HepG2 (cell line): ENCODE data around the gene KCNK17. TPM values are rescaled to one million over a fixed set of nuclear protein-coding genes. Genes with fewer than 3 reads are reported as not detected.

Source experiments
- ATAC-seq: fragments of 200-7000 bp; cut with Tn5 transposase; 3 replicates; pipeline ENCODE4 v1.9.1; 2020; ENCODE audit warnings: mild to moderate bottlenecking, moderate library complexity
- BruUV-seq: library from RNA; stranded (reverse); fragments of 400-500 nt; replicated peaks from 2 replicates; lab custom pipeline; 2021; lab: Mats Ljungman, UMichigan
- CTCF ChIA-PET: fragments of 300-600 bp; formaldehyde crosslinking; extraction: SDS; loops from one replicate; lab custom pipeline; 2021; ENCODE audit warnings: low total read pairs, inconsistent platforms, low intra/inter-chr PET ratio; lab: Yijun Ruan, JAX
- POLR2A ChIA-PET: fragments of 350-600 bp; sonication (Branson Sonifier 250); formaldehyde crosslinking; loops from one replicate; lab custom pipeline; 2020; ENCODE audit warnings: antibody characterized with exemption, inconsistent platforms; lab: Yijun Ruan, JAX
- DNase-seq: peaks from one replicate; pipeline ENCODE4 v3.0.0-alpha.2; 2015; ENCODE audit warnings: low spot score
- FAIRE-seq: peaks from 3 replicates; lab custom pipeline; 2011; peaks lifted over from hg19 to GRCh38; lab: Jason Lieb, UNC
- H2AFZ ChIP-seq: one replicate; pipeline ENCODE4 v1.6.1; 2011; ENCODE audit warnings: low read length, inconsistent platforms
- H3K27ac ChIP-seq: fragments of 300-600 bp; 3 replicates; pipeline ENCODE4 v1.8.0; 2011; ENCODE audit warnings: mixed run types, mild to moderate bottlenecking, mixed read lengths, low read length, inconsistent platforms; ENCODE audit not compliant: insufficient read depth; ENCODE audit errors: extremely low read length
- H3K27me3 ChIP-seq, 2 experiments: fragments of 200-600 bp in 1 of 2; 2 replicates in 1 of 2; 3 replicates in 1 of 2; pipeline versions ENCODE4 v1.6.0 to v1.8.0; 2011; ENCODE audit warnings: low read length in 2 of 2, mild to moderate bottlenecking in 2 of 2, moderate library complexity in 2 of 2, inconsistent platforms in 1 of 2; ENCODE audit not compliant: insufficient read depth in 2 of 2, control insufficient read depth in 1 of 2
- H3K36me3 ChIP-seq, 2 experiments: fragments of 200-600 bp in 1 of 2; replicated peaks in 1 of 2; 2 replicates in 1 of 2; 3 replicates in 1 of 2; pipeline versions ENCODE4 v1.5.1 to v1.8.0; 2011; ENCODE audit warnings: low read length in 2 of 2, inconsistent platforms in 1 of 2; ENCODE audit not compliant: insufficient read depth in 2 of 2, control insufficient read depth in 1 of 2
- H3K4me1 ChIP-seq: 2 replicates; pipeline ENCODE4 v1.5.1; 2012; ENCODE audit warnings: low read length, inconsistent platforms; ENCODE audit not compliant: insufficient read depth
- H3K4me2 ChIP-seq: 2 replicates; pipeline ENCODE4 v1.6.0; 2011; ENCODE audit warnings: low read depth, low read length, inconsistent platforms
- H3K4me3 ChIP-seq, 3 experiments: fragments of 200-600 bp in 1 of 3; sonication (generic), shearing (Covaris generic) in 1 of 3; replicated peaks in 1 of 3; 2 replicates each; pipeline ENCODE4 v1.5.1; 2011 to 2016; ENCODE audit warnings: low read length in 3 of 3, inconsistent platforms in 2 of 3, low read depth in 2 of 3, mild to moderate bottlenecking in 2 of 3, control low read depth in 1 of 3, mixed read lengths in 1 of 3; ENCODE audit not compliant: insufficient read depth in 1 of 3
- H3K79me2 ChIP-seq: one replicate; pipeline ENCODE4 v1.6.1; 2011; ENCODE audit warnings: low read length, inconsistent platforms; ENCODE audit not compliant: insufficient read depth
- H3K9ac ChIP-seq: 2 replicates; pipeline ENCODE4 v1.6.0; 2011; ENCODE audit warnings: mild to moderate bottlenecking, low read depth, low read length, inconsistent platforms; ENCODE audit not compliant: insufficient read depth
- H3K9me3 ChIP-seq: 2 replicates; pipeline ENCODE4 v1.5.1; 2012; ENCODE audit warnings: mild to moderate bottlenecking, low read length
- H4K20me1 ChIP-seq: 2 replicates; pipeline ENCODE4 v1.6.0; 2011; ENCODE audit warnings: inconsistent platforms, mild to moderate bottlenecking, low read length, moderate library complexity; ENCODE audit not compliant: insufficient read depth
- CEBPB ChIP-seq: IDR thresholded peaks from 2 replicates; pipeline ENCODE4 v1.6.1; 2011; ENCODE audit warnings: low read depth, low read length, improper control_type of control experiment, borderline replicate concordance
- FIP1L1 ChIP-seq: fragments of 200-400 bp; formaldehyde crosslinking; IDR thresholded peaks from 2 replicates; pipeline ENCODE4 v1.6.1; 2018; ENCODE audit warnings: low read depth, mild to moderate bottlenecking, low read length, moderate library complexity, borderline replicate concordance; ENCODE audit not compliant: insufficient read depth
- MAFG ChIP-seq: sonication (generic); formaldehyde crosslinking; IDR thresholded peaks from 2 replicates; pipeline ENCODE4 v1.5.1; 2020; ENCODE audit warnings: mild to moderate bottlenecking, missing genetic modification reagents
- MAFK ChIP-seq, 2 experiments: IDR thresholded peaks in 1 of 2; conservative IDR thresholded peaks in 1 of 2; 2 replicates each; pipeline ENCODE4 v1.6.1; 2011; ENCODE audit warnings: improper control_type of control experiment in 2 of 2, low read length in 2 of 2
- NR2F2 ChIP-seq: IDR thresholded peaks from 2 replicates; pipeline ENCODE4 v1.6.1; 2012; ENCODE audit warnings: low read depth, inconsistent platforms, borderline replicate concordance
- SNAPC5 ChIP-seq: sonication (generic); formaldehyde crosslinking; IDR thresholded peaks from 2 replicates; pipeline ENCODE4 v1.8.1; 2023; ENCODE audit warnings: mild to moderate bottlenecking, missing genetic modification reagents, borderline replicate concordance
- SRSF1 ChIP-seq: fragments of 200-400 bp; formaldehyde crosslinking; optimal IDR thresholded peaks from 2 replicates; pipeline ENCODE3; 2017; ENCODE audit warnings: mild to moderate bottlenecking, low read depth, low read length, moderate library complexity
- TSC22D2 ChIP-seq: sonication (generic); formaldehyde crosslinking; IDR thresholded peaks from 2 replicates; pipeline ENCODE4 v1.5.1; 2020; ENCODE audit warnings: missing genetic modification reagents, mild to moderate bottlenecking, borderline replicate concordance
- ZBTB34 ChIP-seq: sonication (generic); formaldehyde crosslinking; IDR thresholded peaks from 2 replicates; pipeline ENCODE4 v1.8.0; 2022; ENCODE audit warnings: mild to moderate bottlenecking, missing genetic modification reagents
- ZKSCAN1 ChIP-seq: fragments of 150-350 bp; IDR thresholded peaks from 2 replicates; pipeline ENCODE4 v1.6.1; 2014; ENCODE audit warnings: low read length
- ZNF34 ChIP-seq: sonication (generic); formaldehyde crosslinking; IDR thresholded peaks from 2 replicates; pipeline ENCODE4 v1.4.0; 2020; ENCODE audit warnings: mild to moderate bottlenecking, missing genetic modification reagents, borderline replicate concordance
- ZNF605 ChIP-seq: sonication (generic); formaldehyde crosslinking; IDR thresholded peaks from 2 replicates; pipeline ENCODE4 v1.8.0; 2022; ENCODE audit warnings: mild to moderate bottlenecking, missing genetic modification reagents
- ZNF674 ChIP-seq: sonication (generic); formaldehyde crosslinking; IDR thresholded peaks from 2 replicates; pipeline ENCODE4 v1.5.0; 2020; ENCODE audit warnings: low read depth, mild to moderate bottlenecking, missing genetic modification reagents
- ZNF7 ChIP-seq: IDR thresholded peaks from 2 replicates; pipeline ENCODE4 v1.6.1; 2016; ENCODE audit warnings: missing biosample characterization, missing genetic modification reagents
- WGBS: methylation state at CpG from one replicate; pipeline ENCODE4 v1.1.6; 2017; ENCODE audit warnings: low lambda C conversion rate; 5-methylcytosine and 5-hydroxymethylcytosine counted together
- in situ Hi-C: cut with HindIII; loops from 2 replicates; pipeline ENCODE4 v1.10.0; 2017; ENCODE audit warnings: low pct_unique_long_range_greater_than_20kb; ENCODE audit not compliant: extremely low pct_ligation_motif_present
- intact Hi-C: fragments of 100-400 bp; cut with micrococcal nuclease; formaldehyde crosslinking; loops from one replicate; pipeline ENCODE4 v1.10.0; 2022; ENCODE audit not compliant: unreplicated experiment
- polyA plus RNA-seq, 8 experiments: library from polyadenylated mRNA; depleted of rRNA in 3 of 8; stranded (reverse) in 7 of 8; unstranded in 1 of 8; fragments of >200 nt; fragmentation: Illumina TruSeq in 4 of 8; extraction: Trizol in 4 of 8; gene quantifications; 2 replicates each; pipeline versions ENCODE4 v1.2.1 to v1.2.3, GENCODE V29; 2011 to 2016; ENCODE audit warnings: low read depth in 4 of 8, missing spikeins in 1 of 8, mixed read lengths in 1 of 8; ENCODE audit not compliant: insufficient read depth in 1 of 8
- total RNA-seq, 5 experiments: library from RNA; depleted of rRNA; stranded (reverse); fragments of >200 nt; fragmentation: Illumina TruSeq; extraction: Trizol; gene quantifications; 2 replicates each; pipeline ENCODE4 v1.2.3, GENCODE V29; 2016; ENCODE audit warnings: low read depth in 1 of 5
- TF ChIP-seq, protein P1 (sequence below): sonication (generic); formaldehyde crosslinking; IDR thresholded peaks from 2 replicates; pipeline ENCODE4 v1.8.0; 2022; ENCODE audit warnings: missing genetic modification reagents, low read depth, mild to moderate bottlenecking, borderline replicate concordance
- TF ChIP-seq, protein P2 (sequence below), 2 experiments: fragments of 450-650 bp in 1 of 2; sonication (generic) in 1 of 2; formaldehyde crosslinking; IDR thresholded peaks; 2 replicates each; pipeline versions ENCODE4 v1.5.0 to v1.8.0; 2020 to 2022; ENCODE audit warnings: mild to moderate bottlenecking in 1 of 2, missing genetic modification reagents in 1 of 2
- TF ChIP-seq, protein P3 (sequence below): sonication (generic); formaldehyde crosslinking; IDR thresholded peaks from 2 replicates; pipeline ENCODE4 v1.4.0; 2020; ENCODE audit warnings: missing genetic modification reagents

KCNK17 gene
- total and polyA plus RNA-seq, 2 of the 13 experiments (the other 11 are each of a cell fraction or from before 2014, with no cell fraction given), result not detected

DNA sequence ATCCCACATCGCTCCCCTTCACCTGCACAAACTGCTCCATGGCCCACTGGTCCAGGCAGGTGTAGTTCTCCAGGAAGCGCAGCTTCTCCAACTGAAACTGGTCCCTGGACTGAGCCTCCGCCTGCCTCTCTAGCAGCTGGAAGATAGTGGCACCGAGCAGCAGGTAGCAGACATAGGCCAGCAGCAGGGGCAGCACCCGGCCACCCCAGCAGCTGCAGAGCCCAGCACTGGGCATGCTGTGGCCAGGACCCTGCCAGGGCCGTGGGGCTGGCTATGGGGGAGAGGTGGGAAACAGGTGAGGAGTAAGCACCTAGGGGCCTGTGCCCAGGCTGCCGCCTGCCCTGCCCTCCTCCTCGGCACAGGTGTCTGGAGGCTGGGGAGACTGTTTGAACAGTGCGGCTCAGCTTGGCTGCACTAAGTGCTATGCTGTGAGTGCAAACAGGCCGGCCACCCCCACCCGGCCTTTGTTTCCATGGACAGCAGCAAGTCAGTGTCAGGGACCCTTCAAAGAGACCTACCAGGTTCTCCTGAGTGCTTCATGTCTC, 8.2 kb upstream of the KCNK17 start, which contains the start of gene KCNK16 (continued):
- TF ChIP-seq SRSF1 (no peak), ZNF7 (no peak), SNAPC5 (CRISPR knock-in tag) (no peak), ZNF34 (CRISPR knock-in tag) (no peak), ZNF605 (CRISPR knock-in tag) (no peak), MAFK (conservative IDR thresholded peaks at IDR 0.05 in 1 of 2, IDR thresholded peaks at IDR 0.05 in 1 of 2; ENCODE audit: low read length in 2 of 2) (no peak), FIP1L1 (no peak), MAFG (CRISPR knock-in tag) (no peak)
- TF ChIP-seq, protein P1, sequence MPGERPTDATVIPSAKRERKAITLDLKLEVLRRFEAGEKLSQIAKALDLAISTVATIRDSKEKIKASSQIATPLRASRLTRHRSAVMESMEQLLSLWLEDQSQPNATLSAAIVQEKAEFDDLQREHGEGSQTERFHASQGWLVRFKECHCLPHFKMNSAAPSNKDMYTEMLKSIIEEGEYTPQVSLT (CRISPR knock-in tag), result no peak
- TF ChIP-seq, protein P2, sequence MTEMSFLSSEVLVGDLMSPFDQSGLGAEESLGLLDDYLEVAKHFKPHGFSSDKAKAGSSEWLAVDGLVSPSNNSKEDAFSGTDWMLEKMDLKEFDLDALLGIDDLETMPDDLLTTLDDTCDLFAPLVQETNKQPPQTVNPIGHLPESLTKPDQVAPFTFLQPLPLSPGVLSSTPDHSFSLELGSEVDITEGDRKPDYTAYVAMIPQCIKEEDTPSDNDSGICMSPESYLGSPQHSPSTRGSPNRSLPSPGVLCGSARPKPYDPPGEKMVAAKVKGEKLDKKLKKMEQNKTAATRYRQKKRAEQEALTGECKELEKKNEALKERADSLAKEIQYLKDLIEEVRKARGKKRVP (CRISPR knock-in tag; IDR thresholded peaks at IDR 0.05), result no peak

GRCh38 chr6:39321761-39322160, 7.5 kb upstream of the KCNK17 start:
- DNase-seq (no peak), ATAC-seq (no peak), FAIRE-seq (no peak)
- Histone ChIP-seq H3K27me3 (peaks cover 0 to 16% of the 10 kb centered on the region in 2 experiments; a peak in 3 of 5 replicates), H4K20me1 (no peaks in the 10 kb centered on the region), H3K79me2 (no peaks in the 10 kb centered on the region), H3K27ac (no peak overlapping the region), H3K4me1 (no peaks in the 10 kb centered on the region), H3K36me3 (no peaks in the 10 kb centered on the region), H3K9ac (no peak overlapping the region), H3K4me2 (no peak overlapping the region), H2AFZ (no peak overlapping the region), H3K4me3 (no peak overlapping the region), H3K9me3 (no peaks in the 10 kb centered on the region)
- intact Hi-C loops (no loop called here), in situ Hi-C loops (no loop called here)
- BruUV-seq, result no TSS peak
- CTCF ChIA-PET, result no interaction called here
- WGBS, result 24% methylated on average over 5 of the region's 5 CpGs
- POLR2A ChIA-PET, result no interaction called here
- TF ChIP-seq, protein P3, sequence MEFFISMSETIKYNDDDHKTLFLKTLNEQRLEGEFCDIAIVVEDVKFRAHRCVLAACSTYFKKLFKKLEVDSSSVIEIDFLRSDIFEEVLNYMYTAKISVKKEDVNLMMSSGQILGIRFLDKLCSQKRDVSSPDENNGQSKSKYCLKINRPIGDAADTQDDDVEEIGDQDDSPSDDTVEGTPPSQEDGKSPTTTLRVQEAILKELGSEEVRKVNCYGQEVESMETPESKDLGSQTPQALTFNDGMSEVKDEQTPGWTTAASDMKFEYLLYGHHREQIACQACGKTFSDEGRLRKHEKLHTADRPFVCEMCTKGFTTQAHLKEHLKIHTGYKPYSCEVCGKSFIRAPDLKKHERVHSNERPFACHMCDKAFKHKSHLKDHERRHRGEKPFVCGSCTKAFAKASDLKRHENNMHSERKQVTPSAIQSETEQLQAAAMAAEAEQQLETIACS (CRISPR knock-in tag), result no peak
- TF ChIP-seq NR2F2 (no peak), CEBPB (no peak), ZKSCAN1 (no peak), TSC22D2 (CRISPR knock-in tag) (no peak), ZNF674 (CRISPR knock-in tag) (no peak), ZBTB34 (no peak)
